ENCODE measurements around the gene RSRC2.

DNA sequence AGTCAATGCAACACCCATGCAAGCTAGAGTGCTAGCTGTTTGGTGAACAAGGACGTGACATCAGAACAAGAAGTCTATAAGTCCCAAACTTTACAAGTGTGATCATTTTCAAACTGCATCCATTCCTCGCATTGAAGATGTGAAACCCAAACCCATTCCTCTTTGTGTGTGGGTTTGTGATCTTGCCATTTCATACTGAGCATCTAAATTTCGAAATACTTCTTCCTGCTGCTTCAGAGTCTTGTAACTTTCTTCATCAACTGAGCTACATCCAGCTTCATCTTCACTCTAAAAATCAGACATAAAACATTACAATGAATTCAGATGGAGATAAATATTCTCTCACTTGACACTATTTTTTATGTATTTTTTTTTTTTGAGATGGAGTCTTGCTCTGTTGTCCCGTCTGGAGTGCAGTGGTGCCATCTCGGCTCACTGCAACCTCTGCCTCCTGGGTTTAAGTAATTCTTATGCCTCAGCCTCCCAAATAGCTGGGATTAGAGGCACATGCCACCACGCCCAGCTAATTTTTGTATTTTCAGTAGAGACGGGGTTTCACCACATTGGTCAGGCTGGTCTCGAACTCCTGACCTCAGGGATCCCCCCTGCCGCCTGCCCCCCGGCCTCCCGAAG, 21.2 kb downstream of the RSRC2 start:
- TF ChIP-seq, protein P1, sequence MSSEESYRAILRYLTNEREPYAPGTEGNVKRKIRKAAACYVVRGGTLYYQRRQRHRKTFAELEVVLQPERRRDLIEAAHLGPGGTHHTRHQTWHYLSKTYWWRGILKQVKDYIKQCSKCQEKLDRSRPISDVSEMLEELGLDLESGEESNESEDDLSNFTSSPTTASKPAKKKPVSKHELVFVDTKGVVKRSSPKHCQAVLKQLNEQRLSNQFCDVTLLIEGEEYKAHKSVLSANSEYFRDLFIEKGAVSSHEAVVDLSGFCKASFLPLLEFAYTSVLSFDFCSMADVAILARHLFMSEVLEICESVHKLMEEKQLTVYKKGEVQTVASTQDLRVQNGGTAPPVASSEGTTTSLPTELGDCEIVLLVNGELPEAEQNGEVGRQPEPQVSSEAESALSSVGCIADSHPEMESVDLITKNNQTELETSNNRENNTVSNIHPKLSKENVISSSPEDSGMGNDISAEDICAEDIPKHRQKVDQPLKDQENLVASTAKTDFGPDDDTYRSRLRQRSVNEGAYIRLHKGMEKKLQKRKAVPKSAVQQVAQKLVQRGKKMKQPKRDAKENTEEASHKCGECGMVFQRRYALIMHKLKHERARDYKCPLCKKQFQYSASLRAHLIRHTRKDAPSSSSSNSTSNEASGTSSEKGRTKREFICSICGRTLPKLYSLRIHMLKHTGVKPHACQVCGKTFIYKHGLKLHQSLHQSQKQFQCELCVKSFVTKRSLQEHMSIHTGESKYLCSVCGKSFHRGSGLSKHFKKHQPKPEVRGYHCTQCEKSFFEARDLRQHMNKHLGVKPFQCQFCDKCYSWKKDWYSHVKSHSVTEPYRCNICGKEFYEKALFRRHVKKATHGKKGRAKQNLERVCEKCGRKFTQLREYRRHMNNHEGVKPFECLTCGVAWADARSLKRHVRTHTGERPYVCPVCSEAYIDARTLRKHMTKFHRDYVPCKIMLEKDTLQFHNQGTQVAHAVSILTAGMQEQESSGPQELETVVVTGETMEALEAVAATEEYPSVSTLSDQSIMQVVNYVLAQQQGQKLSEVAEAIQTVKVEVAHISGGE (CRISPR knock-in tag; IDR thresholded peaks at IDR 0.05) = no peak
- TF ChIP-seq CHD1 (IDR thresholded peaks at IDR 0.05; ENCODE audit: low read length) (no peak), MYC (IDR thresholded peaks at IDR 0.05; ENCODE audit: low read depth, low read length) (no peak), MYC (CRISPR knock-in tag; IDR thresholded peaks at IDR 0.05; ENCODE audit: borderline replicate concordance, low read depth) (no peak), POLR2AphosphoS5 (IDR thresholded peaks at IDR 0.05; ENCODE audit: control insufficient read depth, insufficient read depth, low read depth, low read length) (no peak), HNRNPLL (IDR thresholded peaks at IDR 0.05; ENCODE audit: low read depth, low read length, poor library complexity, severe bottlenecking) (no peak), HDAC1 (IDR thresholded peaks at IDR 0.05) (no peak)

Data from K562 (cell line).